A673 (cell line): Measurements from ENCODE around the gene RNF182. TPM values are rescaled to one million over a fixed set of nuclear protein-coding genes. Genes with fewer than 3 reads are reported as not detected.

Experiments used
- BruUV-seq: library from RNA; stranded (reverse); fragments of 400-500 nt; replicated peaks from 2 replicates; lab custom pipeline; 2021; lab: Mats Ljungman, UMichigan
- CTCF ChIA-PET: fragments of 300-600 bp; sonication (Branson Sonifier 250); formaldehyde crosslinking; loops from one replicate; lab custom pipeline; 2022; ENCODE audit warnings: antibody characterized with exemption; lab: Charles Lee
- POLR2A ChIA-PET: fragments of 300-600 bp; sonication (Branson Sonifier 250); formaldehyde crosslinking; loops from one replicate; lab custom pipeline; 2022; ENCODE audit warnings: antibody characterized with exemption; ENCODE audit not compliant: low non-redundant PET; lab: Charles Lee
- DNase-seq: peaks from one replicate; pipeline ENCODE4 v3.0.0-alpha.2; 2015; ENCODE audit warnings: low spot score
- H3K27ac ChIP-seq: fragments of 200-600 bp; sonication (generic); 2 replicates; pipeline ENCODE4 v1.5.1; 2016; ENCODE audit warnings: mixed run types, low read depth, mild to moderate bottlenecking, mixed read lengths, antibody characterized with exemption, low read length; ENCODE audit not compliant: poor library complexity, severe bottlenecking
- H3K27me3 ChIP-seq: fragments of 200-600 bp; sonication (generic); replicated peaks from 2 replicates; pipeline ENCODE4 v1.6.1; 2017; ENCODE audit warnings: mixed run types, low read depth, mild to moderate bottlenecking, mixed read lengths, antibody characterized with exemption, low read length; ENCODE audit not compliant: insufficient read depth, poor library complexity
- H3K36me3 ChIP-seq: fragments of 200-600 bp; sonication (generic); 2 replicates; pipeline ENCODE4 v1.6.1; 2016; ENCODE audit warnings: mixed run types, mild to moderate bottlenecking, mixed read lengths, antibody characterized with exemption, low read length; ENCODE audit not compliant: insufficient read depth, poor library complexity, severe bottlenecking
- H3K4me1 ChIP-seq: fragments of 200-600 bp; sonication (generic); 2 replicates; pipeline ENCODE4 v1.6.1; 2017; ENCODE audit warnings: mixed run types, mild to moderate bottlenecking, mixed read lengths, antibody characterized with exemption, low read length; ENCODE audit not compliant: insufficient read depth, poor library complexity, severe bottlenecking
- H3K4me3 ChIP-seq: fragments of 200-600 bp; sonication (generic); 2 replicates; pipeline ENCODE4 v1.5.1; 2016; ENCODE audit warnings: low read depth, mixed run types, mild to moderate bottlenecking, mixed read lengths, low read length; ENCODE audit not compliant: poor library complexity, severe bottlenecking
- H3K9me3 ChIP-seq: fragments of 200-600 bp; sonication (generic); 2 replicates; pipeline ENCODE4 v1.6.1; 2016; ENCODE audit warnings: mixed run types, low read depth, mild to moderate bottlenecking, mixed read lengths, antibody characterized with exemption, low read length; ENCODE audit not compliant: poor library complexity, severe bottlenecking
- EZH2 ChIP-seq: fragments of 200-600 bp; sonication (generic); IDR thresholded peaks from 2 replicates; pipeline ENCODE4 v1.6.1; 2017; ENCODE audit warnings: borderline replicate concordance, low read depth, mild to moderate bottlenecking, mixed read lengths, antibody characterized with exemption, low read length; ENCODE audit not compliant: poor library complexity, severe bottlenecking
- intact Hi-C: fragments of 100-400 bp; cut with micrococcal nuclease; formaldehyde crosslinking; loops from one replicate; pipeline ENCODE4 v1.10.0; 2022; ENCODE audit not compliant: unreplicated experiment
- total RNA-seq: library from RNA; stranded (reverse); gene quantifications from 2 replicates; pipeline ENCODE4 v1.2.3, GENCODE V29; 2021
- TF ChIP-seq, protein P1 (sequence below): fragments of 300-800, 200-600 bp; sonication (generic); conservative IDR thresholded peaks from 2 replicates; pipeline ENCODE4 v1.5.1; 2017; ENCODE audit warnings: low read depth, mild to moderate bottlenecking, antibody characterized with exemption, low read length, moderate library complexity, mixed read lengths

The RNF182 gene
- total RNA-seq, 1 experiment from 2014 or later, result 20.8 TPM

DNA sequence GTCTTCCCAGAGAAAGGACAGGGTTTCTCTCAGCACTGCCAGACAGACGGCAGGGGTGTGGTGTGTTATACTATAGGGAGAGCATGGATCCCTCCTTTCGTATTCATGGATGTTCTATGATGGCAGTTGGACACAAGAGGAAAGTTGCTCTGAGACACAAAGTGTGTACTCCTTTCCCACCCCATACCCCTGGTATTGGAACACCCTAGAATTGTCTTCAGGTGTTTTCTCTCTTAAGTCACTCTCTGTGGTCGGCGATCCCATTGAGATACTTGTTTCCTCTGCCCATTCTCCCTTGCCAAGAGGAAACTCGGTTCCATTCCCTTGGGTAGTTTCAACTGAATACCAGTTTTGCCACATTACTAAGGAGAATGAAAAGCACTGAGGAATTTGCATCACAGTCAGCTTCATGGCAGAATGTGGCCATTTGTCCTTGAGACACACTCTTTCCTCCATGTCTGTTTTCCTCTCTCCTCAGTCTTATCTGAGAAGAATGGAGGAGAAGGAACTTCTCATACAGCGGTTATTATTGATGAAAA lies 53.4 kb downstream of the RNF182 start:
- peaks cover 8% of the 10 kb centered on the region for H3K36me3 ChIP-seq
- no peak for TF ChIP-seq EZH2
- TF ChIP-seq, protein P1, sequence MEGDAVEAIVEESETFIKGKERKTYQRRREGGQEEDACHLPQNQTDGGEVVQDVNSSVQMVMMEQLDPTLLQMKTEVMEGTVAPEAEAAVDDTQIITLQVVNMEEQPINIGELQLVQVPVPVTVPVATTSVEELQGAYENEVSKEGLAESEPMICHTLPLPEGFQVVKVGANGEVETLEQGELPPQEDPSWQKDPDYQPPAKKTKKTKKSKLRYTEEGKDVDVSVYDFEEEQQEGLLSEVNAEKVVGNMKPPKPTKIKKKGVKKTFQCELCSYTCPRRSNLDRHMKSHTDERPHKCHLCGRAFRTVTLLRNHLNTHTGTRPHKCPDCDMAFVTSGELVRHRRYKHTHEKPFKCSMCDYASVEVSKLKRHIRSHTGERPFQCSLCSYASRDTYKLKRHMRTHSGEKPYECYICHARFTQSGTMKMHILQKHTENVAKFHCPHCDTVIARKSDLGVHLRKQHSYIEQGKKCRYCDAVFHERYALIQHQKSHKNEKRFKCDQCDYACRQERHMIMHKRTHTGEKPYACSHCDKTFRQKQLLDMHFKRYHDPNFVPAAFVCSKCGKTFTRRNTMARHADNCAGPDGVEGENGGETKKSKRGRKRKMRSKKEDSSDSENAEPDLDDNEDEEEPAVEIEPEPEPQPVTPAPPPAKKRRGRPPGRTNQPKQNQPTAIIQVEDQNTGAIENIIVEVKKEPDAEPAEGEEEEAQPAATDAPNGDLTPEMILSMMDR, result no peak
- no peak overlapping the region for H3K27ac ChIP-seq
- intact Hi-C loops, result no loop called here
- DNase-seq, result no peak
- H3K4me3 ChIP-seq, result no peak overlapping the region
- ChIA-PET CTCF (no interaction called here), POLR2A (no interaction called here)
- peaks cover 4% of the 10 kb centered on the region for H3K4me1 ChIP-seq
- peaks cover 8% of the 10 kb centered on the region for H3K9me3 ChIP-seq
- H3K27me3 ChIP-seq, result no peaks in the 10 kb centered on the region
- no TSS peak for BruUV-seq

DNA sequence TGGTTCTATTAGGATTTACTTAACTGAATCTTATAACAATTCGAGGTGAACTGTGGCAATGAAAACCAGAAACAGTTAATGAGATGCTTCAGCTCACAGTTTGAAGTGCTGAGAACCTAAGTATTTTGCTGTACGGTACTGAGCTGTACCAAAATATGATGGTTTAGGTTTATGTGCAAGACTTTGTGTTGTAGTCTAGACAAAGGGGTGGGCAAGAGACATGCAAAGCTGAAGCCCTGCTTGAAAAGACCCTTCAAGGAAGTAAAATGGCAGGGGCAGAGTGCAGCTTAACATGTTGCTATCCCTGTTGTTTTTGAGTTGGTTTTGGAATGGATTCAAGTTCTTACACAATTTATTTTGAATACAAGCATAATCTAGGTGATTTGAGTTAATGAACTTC lies 54.0 kb downstream of the RNF182 start:
- no peak overlapping the region for H3K27ac ChIP-seq
- ChIA-PET POLR2A (no interaction called here), CTCF (no interaction called here)
- peaks cover 4% of the 10 kb centered on the region for H3K4me1 ChIP-seq
- H3K27me3 ChIP-seq, result no peaks in the 10 kb centered on the region
- no peak for TF ChIP-seq EZH2
- TF ChIP-seq, protein P1, result no peak
- intact Hi-C loops, result no loop called here
- no peak for DNase-seq
- H3K36me3 ChIP-seq, result peaks cover 8% of the 10 kb centered on the region
- BruUV-seq, result no TSS peak
- H3K4me3 ChIP-seq, result no peak overlapping the region
- H3K9me3 ChIP-seq, result peaks cover 3% of the 10 kb centered on the region

DNA sequence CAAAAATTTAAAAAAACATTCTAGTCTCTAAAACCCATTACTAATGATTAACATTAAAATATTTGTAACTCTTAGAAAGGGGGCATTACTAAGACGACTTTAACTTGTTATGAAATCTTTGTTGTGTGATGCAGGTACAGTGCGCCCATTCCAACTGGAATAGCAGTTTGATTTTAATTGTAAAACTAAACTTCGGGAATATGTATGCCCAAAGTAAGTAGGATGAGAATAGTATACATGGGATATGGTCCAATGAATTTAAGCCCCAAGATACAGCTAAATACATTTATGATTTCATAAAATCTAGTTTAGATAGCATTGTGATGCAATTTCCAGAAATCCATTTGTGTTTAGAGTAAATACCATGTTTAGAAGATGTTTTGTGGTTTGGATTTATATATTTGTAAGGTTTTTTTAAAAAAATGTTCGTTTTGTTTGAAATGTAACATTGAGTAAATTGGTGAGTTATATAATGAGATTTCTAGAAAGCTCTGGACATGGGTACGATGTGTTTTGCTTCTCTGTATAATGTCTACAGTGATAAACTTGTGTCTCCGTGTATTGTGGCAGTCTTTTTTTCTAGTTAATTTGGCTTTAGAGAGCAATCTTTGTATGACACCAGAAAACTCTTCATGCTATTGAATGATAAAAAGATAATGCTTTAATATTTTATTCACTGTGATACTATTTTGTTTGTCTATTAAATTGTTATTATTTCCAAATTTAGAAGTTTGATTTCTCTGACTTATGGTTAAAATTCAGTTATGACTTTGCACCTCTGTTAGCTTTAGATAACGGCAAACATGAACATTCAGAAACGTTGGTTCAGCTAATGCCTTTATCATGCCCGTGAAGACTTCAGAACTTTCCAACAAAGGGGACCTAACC lies 54.8 kb downstream of the RNF182 start:
- H3K9me3 ChIP-seq, result no peaks in the 10 kb centered on the region
- DNase-seq, result no peak
- ChIA-PET CTCF (no interaction called here), POLR2A (interaction anchor here (0.6 kb wide), 1 partner anchor 669 kb away, joined by 3 read pairs; no protein-coding TSS in a partner anchor)
- H3K27ac ChIP-seq, result no peak overlapping the region
- intact Hi-C loops, result no loop called here
- H3K36me3 ChIP-seq, result peaks cover 5% of the 10 kb centered on the region
- H3K27me3 ChIP-seq, result no peaks in the 10 kb centered on the region
- no peak overlapping the region for H3K4me3 ChIP-seq
- BruUV-seq, result TSS peak; percentile 17
- TF ChIP-seq, protein P1, result no peak
- no peak for TF ChIP-seq EZH2
- peaks cover 11% of the 10 kb centered on the region for H3K4me1 ChIP-seq
